ENCODE data around the gene CNDP2. TPM values are rescaled to one million over a fixed set of nuclear protein-coding genes. Genes with fewer than 3 reads are reported as not detected.

The CNDP2 gene
- total and polyA plus RNA-seq, 2 donors from 2014 or later, result 499 to 740 TPM

GRCh38 chr18:74476140-74476539 is 20.0 kb upstream of the CNDP2 start:
- Histone ChIP-seq H3K4me3 (ENCODE audit: low read length in 3 of 3) (no peak overlapping the region), H3K9ac (ENCODE audit: low read length in 3 of 3) (no peak overlapping the region), H3K27ac (ENCODE audit: low read depth in 2 of 2, low read length in 2 of 2) (no peak overlapping the region), H3K27me3 (ENCODE audit: control insufficient read depth, insufficient read depth, low read length) (no peaks in the 10 kb centered on the region), H3K9me3 (ENCODE audit: control insufficient read depth in 2 of 3, insufficient read depth in 1 of 3, low read length in 3 of 3) (no peaks in the 10 kb centered on the region), H3K36me3 (ENCODE audit: control insufficient read depth in 2 of 3, insufficient read depth in 3 of 3, low read length in 3 of 3) (no peaks in the 10 kb centered on the region), H3K4me1 (ENCODE audit: control insufficient read depth in 2 of 3, insufficient read depth in 2 of 3, low read depth in 1 of 3, low read length in 3 of 3) (no peaks in the 10 kb centered on the region)
- peak; percentile 62 for TF ChIP-seq CTCF (IDR thresholded peaks at IDR 0.05; ENCODE audit: borderline replicate concordance, extremely low read depth, insufficient read depth)
- intact Hi-C loops (cut with DNase I), result no loop called here
- no peak for FAIRE-seq
- peak in 3 of 5 donors; percentile 53 to 72 (median 56) for DNase-seq

GRCh38 chr18:74477771-74478170 is 18.4 kb upstream of the CNDP2 start:
- Histone ChIP-seq H3K4me3 (ENCODE audit: low read length in 3 of 3) (no peak overlapping the region), H3K27me3 (ENCODE audit: control insufficient read depth, insufficient read depth, low read length) (no peaks in the 10 kb centered on the region), H3K9me3 (ENCODE audit: control insufficient read depth in 2 of 3, insufficient read depth in 1 of 3, low read length in 3 of 3) (no peaks in the 10 kb centered on the region), H3K4me1 (ENCODE audit: control insufficient read depth in 2 of 3, insufficient read depth in 2 of 3, low read depth in 1 of 3, low read length in 3 of 3) (no peaks in the 10 kb centered on the region), H3K27ac (ENCODE audit: low read depth in 2 of 2, low read length in 2 of 2) (no peak overlapping the region), H3K36me3 (ENCODE audit: control insufficient read depth in 2 of 3, insufficient read depth in 3 of 3, low read length in 3 of 3) (no peaks in the 10 kb centered on the region), H3K9ac (ENCODE audit: low read length in 3 of 3) (no peak overlapping the region)
- no peak for TF ChIP-seq CTCF (IDR thresholded peaks at IDR 0.05; ENCODE audit: borderline replicate concordance, extremely low read depth, insufficient read depth)
- FAIRE-seq (no peak), DNase-seq (no peak)
- intact Hi-C loops (cut with DNase I), result no loop called here

- no peaks in the 10 kb centered on the region for H3K36me3 ChIP-seq (ENCODE audit: control insufficient read depth in 2 of 3, insufficient read depth in 3 of 3, low read length in 3 of 3)
- H3K9ac ChIP-seq (ENCODE audit: low read length in 3 of 3), result no peak overlapping the region
- H3K27ac ChIP-seq (ENCODE audit: low read depth in 2 of 2, low read length in 2 of 2), result no peak overlapping the region
- H3K9me3 ChIP-seq (ENCODE audit: control insufficient read depth in 2 of 3, insufficient read depth in 1 of 3, low read length in 3 of 3), result no peaks in the 10 kb centered on the region
- no peaks in the 10 kb centered on the region for H3K4me1 ChIP-seq (ENCODE audit: control insufficient read depth in 2 of 3, insufficient read depth in 2 of 3, low read depth in 1 of 3, low read length in 3 of 3)
- DNase-seq, result no peak
- H3K4me3 ChIP-seq (ENCODE audit: low read length in 3 of 3), result no peak overlapping the region
- intact Hi-C loops (cut with DNase I), result no loop called here
- FAIRE-seq, result no peak
- no peak for TF ChIP-seq CTCF (IDR thresholded peaks at IDR 0.05; ENCODE audit: borderline replicate concordance, extremely low read depth, insufficient read depth)
- no peaks in the 10 kb centered on the region for H3K27me3 ChIP-seq (ENCODE audit: control insufficient read depth, insufficient read depth, low read length)
Observed at GRCh38 chr18:74478316-74478715, 17.8 kb upstream of the CNDP2 start.

GRCh38 chr18:74478880-74479279 is 17.3 kb upstream of the CNDP2 start:
- intact Hi-C loops (cut with DNase I), result no loop called here
- Histone ChIP-seq H3K4me1 (ENCODE audit: control insufficient read depth in 2 of 3, insufficient read depth in 2 of 3, low read depth in 1 of 3, low read length in 3 of 3) (no peaks in the 10 kb centered on the region), H3K9me3 (ENCODE audit: control insufficient read depth in 2 of 3, insufficient read depth in 1 of 3, low read length in 3 of 3) (no peaks in the 10 kb centered on the region), H3K27ac (ENCODE audit: low read depth in 2 of 2, low read length in 2 of 2) (no peak overlapping the region), H3K27me3 (ENCODE audit: control insufficient read depth, insufficient read depth, low read length) (no peaks in the 10 kb centered on the region), H3K9ac (ENCODE audit: low read length in 3 of 3) (no peak overlapping the region), H3K36me3 (ENCODE audit: control insufficient read depth in 2 of 3, insufficient read depth in 3 of 3, low read length in 3 of 3) (no peaks in the 10 kb centered on the region), H3K4me3 (ENCODE audit: low read length in 3 of 3) (no peak overlapping the region)
- FAIRE-seq (no peak), DNase-seq (no peak)
- no peak for TF ChIP-seq CTCF (IDR thresholded peaks at IDR 0.05; ENCODE audit: borderline replicate concordance, extremely low read depth, insufficient read depth)

Measured in kidney (tissue), 14 donors.